Measurements from ENCODE around the gene CDH13. TPM values are rescaled to one million over a fixed set of nuclear protein-coding genes. Genes with fewer than 3 reads are reported as not detected.

Gene CDH13
- total and polyA plus RNA-seq, 9 of the 15 experiments (the other 6 are each of a cell fraction or from before 2014, with no cell fraction given): 0.03 TPM; not detected in 8

DNA sequence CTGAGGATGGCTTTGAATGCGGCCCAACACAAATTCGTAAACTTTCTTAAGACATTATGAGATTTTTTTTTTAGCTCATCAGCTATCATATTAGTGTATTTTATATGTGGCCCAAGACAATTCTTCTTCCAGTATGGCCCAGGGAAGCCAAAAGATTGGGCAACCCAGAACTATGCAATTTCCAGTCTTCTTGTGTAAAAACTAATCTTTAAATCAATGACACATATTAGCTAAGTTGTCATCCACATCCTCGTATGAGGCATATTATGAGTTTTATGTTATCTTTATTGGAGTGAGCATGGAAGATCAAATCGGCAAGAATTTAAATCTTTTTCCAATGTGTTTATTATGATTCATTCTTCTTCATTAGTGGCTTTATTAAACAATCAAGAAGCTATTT, 982.4 kb downstream of the CDH13 start:
- Histone ChIP-seq H3K4me1 (replicated peaks in 1 of 2; ENCODE audit: control insufficient read depth in 2 of 2, insufficient read depth in 2 of 2, low read length in 2 of 2) (no peaks in the 10 kb centered on the region), H3K9me1 (ENCODE audit: control insufficient read depth, insufficient read depth, low read length) (no peaks in the 10 kb centered on the region), H3K4me2 (ENCODE audit: insufficient read depth, low read length) (no peak overlapping the region), H4K20me1 (replicated peaks; ENCODE audit: control insufficient read depth, insufficient read depth, low read length) (no peaks in the 10 kb centered on the region), H2AFZ (ENCODE audit: low read depth, low read length) (no peak overlapping the region), H3K27ac (ENCODE audit: extremely low read depth, low read depth, low read length) (no peak overlapping the region), H3K36me3 (ENCODE audit: control insufficient read depth, insufficient read depth, low read length) (no peaks in the 10 kb centered on the region), H3K4me3 (no peak overlapping the region), H3K27me3 (ENCODE audit: control insufficient read depth in 2 of 2, insufficient read depth in 2 of 2, low read length in 2 of 2) (no peaks in the 10 kb centered on the region), H3K9ac (ENCODE audit: insufficient read depth in 1 of 2, low read depth in 2 of 2, low read length in 2 of 2) (no peak overlapping the region), H3K79me2 (ENCODE audit: control insufficient read depth, insufficient read depth, low read length) (no peaks in the 10 kb centered on the region), H3K9me3 (replicated peaks; ENCODE audit: control insufficient read depth, insufficient read depth, low read depth, low read length) (no peaks in the 10 kb centered on the region)
- DNase-seq (ENCODE audit: extremely low read depth in 1 of 4, low spot score in 3 of 4) (no peak), FAIRE-seq (no peak), ATAC-seq (no peak)
- TF ChIP-seq CEBPG (CRISPR knock-in tag; IDR thresholded peaks at IDR 0.05): no peak
- TF ChIP-seq CEBPG (tag; conservative IDR thresholded peaks at IDR 0.05 in 1 of 2, IDR thresholded peaks at IDR 0.05 in 1 of 2): peak in 1 of 2 experiments; percentile 26; a peak in 1 of 4 replicates
- no peak for TF ChIP-seq MTF1 (CRISPR knock-in tag; IDR thresholded peaks at IDR 0.05; ENCODE audit: borderline replicate concordance)
- no peak for TF ChIP-seq CAMTA2 (CRISPR knock-in tag; conservative IDR thresholded peaks at IDR 0.05)
- POLR2A ChIA-PET: interaction anchor here (1.6 kb wide), 1 partner anchor 13 kb away, joined by 5 read pairs; no protein-coding TSS in a partner anchor
- intact Hi-C loops (cut with micrococcal nuclease): no loop called here
- BruUV-seq (replicated peaks): no TSS peak
- CTCF ChIA-PET (ENCODE audit: low intra/inter-chr PET ratio): no interaction called here
- in situ Hi-C loops (cut with MboI): no loop called here
- WGBS (ENCODE audit: insufficient coverage, low coverage, missing lambda C conversion rate): 6% methylated on average over 4 of the region's 4 CpGs

DNA sequence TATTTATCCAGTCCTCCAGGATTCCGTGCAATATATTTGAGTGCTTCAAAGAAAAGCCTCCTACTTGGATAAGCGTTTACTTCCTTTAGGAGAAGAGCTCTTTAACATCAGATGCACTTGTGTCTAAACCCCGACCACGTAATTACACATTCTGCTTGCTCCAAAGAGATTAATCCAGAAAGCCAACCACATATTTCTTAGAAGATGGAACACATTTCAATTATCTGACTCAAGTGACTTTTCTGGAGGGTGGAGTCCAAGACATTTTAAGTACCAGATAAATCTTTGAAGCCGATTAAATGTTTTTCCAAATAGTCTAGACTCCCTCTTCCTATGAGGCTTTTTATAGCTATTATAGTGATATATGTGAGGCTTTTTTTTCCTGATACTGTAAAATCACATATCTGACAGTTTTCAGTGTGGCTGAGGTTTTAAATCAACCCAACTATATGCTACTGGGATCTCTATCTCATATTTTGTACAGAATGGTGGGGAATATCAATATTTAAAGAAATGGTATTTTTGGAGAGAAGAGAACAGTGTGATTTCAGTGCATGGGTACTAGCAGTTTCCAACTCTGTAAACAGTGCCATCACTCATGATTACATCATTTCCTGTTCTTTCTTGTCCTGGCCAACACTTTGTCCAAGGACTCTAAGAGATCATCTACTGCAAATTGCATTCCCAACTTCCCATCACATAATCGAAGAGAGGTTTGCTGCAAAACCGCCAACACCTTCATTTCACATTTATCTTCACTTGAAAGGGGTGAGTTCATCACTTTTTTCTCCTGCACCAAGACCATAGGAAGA, 988.6 kb downstream of the CDH13 start:
- H3K36me3 ChIP-seq (ENCODE audit: control insufficient read depth, insufficient read depth, low read length): no peaks in the 10 kb centered on the region
- H2AFZ ChIP-seq (ENCODE audit: low read depth, low read length): no peak overlapping the region
- no peaks in the 10 kb centered on the region for H3K9me1 ChIP-seq (ENCODE audit: control insufficient read depth, insufficient read depth, low read length)
- no peak for ATAC-seq
- ChIA-PET CTCF (ENCODE audit: low intra/inter-chr PET ratio) (no interaction called here), POLR2A (interaction anchor here (0.9 to 1.3 kb wide), 3 partner anchors 8 to 12 kb away, joined by 3 read pairs; no protein-coding TSS in a partner anchor)
- DNase-seq (ENCODE audit: extremely low read depth in 1 of 4, low spot score in 3 of 4): no peak
- no peaks in the 10 kb centered on the region for H3K4me1 ChIP-seq (replicated peaks in 1 of 2; ENCODE audit: control insufficient read depth in 2 of 2, insufficient read depth in 2 of 2, low read length in 2 of 2)
- no peaks in the 10 kb centered on the region for H3K9me3 ChIP-seq (replicated peaks; ENCODE audit: control insufficient read depth, insufficient read depth, low read depth, low read length)
- no peaks in the 10 kb centered on the region for H3K79me2 ChIP-seq (ENCODE audit: control insufficient read depth, insufficient read depth, low read length)
- no peak overlapping the region for H3K9ac ChIP-seq (ENCODE audit: insufficient read depth in 1 of 2, low read depth in 2 of 2, low read length in 2 of 2)
- no TSS peak for BruUV-seq (replicated peaks)
- in situ Hi-C loops (cut with MboI) (no loop called here), intact Hi-C loops (cut with micrococcal nuclease) (no loop called here)
- H3K27me3 ChIP-seq (ENCODE audit: control insufficient read depth in 2 of 2, insufficient read depth in 2 of 2, low read length in 2 of 2): peaks cover 1 to 4% of the 10 kb centered on the region in 2 experiments; a peak in 3 of 5 replicates
- no peak overlapping the region for H3K4me3 ChIP-seq
- H3K27ac ChIP-seq (ENCODE audit: extremely low read depth, low read depth, low read length): no peak overlapping the region
- 2% methylated on average over 7 of the region's 7 CpGs for WGBS (ENCODE audit: insufficient coverage, low coverage, missing lambda C conversion rate)
- H4K20me1 ChIP-seq (replicated peaks; ENCODE audit: control insufficient read depth, insufficient read depth, low read length): no peaks in the 10 kb centered on the region
- no peak for FAIRE-seq
- H3K4me2 ChIP-seq (ENCODE audit: insufficient read depth, low read length): no peak overlapping the region
- TF ChIP-seq ZKSCAN3 (CRISPR knock-in tag; IDR thresholded peaks at IDR 0.05): no peak
- no peak for TF ChIP-seq NCOR1 (IDR thresholded peaks at IDR 0.05)
- no peak for TF ChIP-seq POLR2G (IDR thresholded peaks at IDR 0.05; ENCODE audit: low read depth, low read length)
- TF ChIP-seq TAF9B (IDR thresholded peaks at IDR 0.05; ENCODE audit: partially characterized antibody): no peak
- 0 out of 2 replicates have a peak, but pooled peaks have one; percentile 24 for TF ChIP-seq ETV1 (tag; conservative IDR thresholded peaks at IDR 0.05; ENCODE audit: low read depth)
- no peak for TF ChIP-seq GABPB2 (CRISPR knock-in tag; conservative IDR thresholded peaks at IDR 0.05)
- no peak for TF ChIP-seq L3MBTL2 (IDR thresholded peaks at IDR 0.05)
- TF ChIP-seq XRCC5 (IDR thresholded peaks at IDR 0.05; ENCODE audit: low read depth, low read length): no peak
- no peak for TF ChIP-seq ZNF583 (CRISPR knock-in tag; IDR thresholded peaks at IDR 0.05)
- TF ChIP-seq, protein P1, sequence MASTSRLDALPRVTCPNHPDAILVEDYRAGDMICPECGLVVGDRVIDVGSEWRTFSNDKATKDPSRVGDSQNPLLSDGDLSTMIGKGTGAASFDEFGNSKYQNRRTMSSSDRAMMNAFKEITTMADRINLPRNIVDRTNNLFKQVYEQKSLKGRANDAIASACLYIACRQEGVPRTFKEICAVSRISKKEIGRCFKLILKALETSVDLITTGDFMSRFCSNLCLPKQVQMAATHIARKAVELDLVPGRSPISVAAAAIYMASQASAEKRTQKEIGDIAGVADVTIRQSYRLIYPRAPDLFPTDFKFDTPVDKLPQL (IDR thresholded peaks at IDR 0.05; ENCODE audit: extremely low read depth, insufficient read length): no peak

Data from K562 (cell line).